DMS 273 (cell line): ENCODE measurements around the gene OR6K6.

Experiments
- DNase-seq: peaks from one replicate; lab custom pipeline; 2025; ENCODE audit not compliant: unreplicated experiment; lab: John Stamatoyannopoulos, UW

OR6K6 gene

GRCh38 chr1:158754420-158754819 lies at the start of gene OR6K6:
OR6K6 (plus strand) TSS chr1:158754720; CDS start chr1:158754888, 168 bp downstream.
- no peak for DNase-seq

GRCh38 chr1:158706096-158706495 lies 48.4 kb upstream of the OR6K6 start:
- no peak for DNase-seq

- no peak for DNase-seq
Measured at GRCh38 chr1:158711098-158711497, 43.4 kb upstream of the OR6K6 start.

GRCh38 chr1:158714754-158715153 lies 39.8 kb upstream of the OR6K6 start:
- no peak for DNase-seq

GRCh38 chr1:158716335-158716734 lies 38.2 kb upstream of the OR6K6 start:
- DNase-seq = no peak

GRCh38 chr1:158717344-158717743 lies 37.2 kb upstream of the OR6K6 start:
- DNase-seq = no peak

- no peak for DNase-seq
Measured at GRCh38 chr1:158719664-158720063, 34.9 kb upstream of the OR6K6 start.

GRCh38 chr1:158720620-158721019 lies 33.9 kb upstream of the OR6K6 start, which contains the start of gene OR6K3:
OR6K3 (minus strand) TSS chr1:158720720; CDS start chr1:158718115, 2,605 bp downstream.
- DNase-seq = no peak

GRCh38 chr1:158724442-158724841 lies 30.1 kb upstream of the OR6K6 start:
- no peak for DNase-seq

GRCh38 chr1:158728510-158729225 lies 25.9 kb upstream of the OR6K6 start:
- no peak for DNase-seq

- no peak for DNase-seq
Measured at GRCh38 chr1:158730453-158730852, 24.1 kb upstream of the OR6K6 start.

- no peak for DNase-seq
Measured at GRCh38 chr1:158731707-158732106, 22.8 kb upstream of the OR6K6 start.

- no peak for DNase-seq
Measured at GRCh38 chr1:158732524-158732923, 22.0 kb upstream of the OR6K6 start.

GRCh38 chr1:158735848-158736247 lies 18.7 kb upstream of the OR6K6 start:
- no peak for DNase-seq

GRCh38 chr1:158752155-158752712 lies 2.3 kb upstream of the OR6K6 start:
- no peak for DNase-seq

GRCh38 chr1:158771950-158772866 lies 17.7 kb downstream of the OR6K6 start, which contains the start of gene OR6N1:
OR6N1 (minus strand) TSS chr1:158772195; CDS start chr1:158766682, 5,513 bp downstream.
- no peak for DNase-seq

- DNase-seq = no peak
Measured at GRCh38 chr1:158781104-158781503, 26.6 kb downstream of the OR6K6 start, which contains the start of gene OR6N2. OR6N2 (minus strand) TSS chr1:158781204; CDS start chr1:158777635, 3,569 bp downstream.

- DNase-seq = no peak
Measured at GRCh38 chr1:158793604-158794003, 39.1 kb downstream of the OR6K6 start.

- DNase-seq = no peak
Measured at GRCh38 chr1:158794247-158794646, 39.7 kb downstream of the OR6K6 start.

- no peak for DNase-seq
Measured at GRCh38 chr1:158798531-158798930, 44.0 kb downstream of the OR6K6 start.

GRCh38 chr1:158799689-158800088 lies 45.2 kb downstream of the OR6K6 start:
- DNase-seq = no peak
